ENCODE data around the gene NFATC2. TPM values are rescaled to one million over a fixed set of nuclear protein-coding genes. Genes with fewer than 3 reads are reported as not detected.

The NFATC2 gene
- total RNA-seq, 1 experiment from 2014 or later, result 6.3 TPM

- Histone ChIP-seq H3K27ac (no peak overlapping the region), H3K4me2 (no peak overlapping the region), H4K20me1 (ENCODE audit: insufficient read depth) (no peaks in the 10 kb centered on the region), H3K9me3 (ENCODE audit: insufficient read depth, low read depth) (no peaks in the 10 kb centered on the region), H2AFZ (no peak overlapping the region), H3F3A (ENCODE audit: insufficient read depth, low read depth) (peaks cover 17% of the 10 kb centered on the region; the same call in 1 of the 2 replicates), H3K27me3 (ENCODE audit: insufficient read depth, low read depth) (no peaks in the 10 kb centered on the region), H3K36me3 (ENCODE audit: low read depth) (no peaks in the 10 kb centered on the region), H3K79me2 (ENCODE audit: low read depth) (no peaks in the 10 kb centered on the region), H3K4me3 (no peak overlapping the region), H3K9me2 (ENCODE audit: insufficient read depth) (no peaks in the 10 kb centered on the region), H3K4me1 (replicated peaks; ENCODE audit: insufficient read depth) (peaks cover 17% of the 10 kb centered on the region)
- POLR2A ChIA-PET (ENCODE audit: unreplicated experiment), result no interaction called here
- no peak for TF ChIP-seq EZH2 (IDR thresholded peaks at IDR 0.05; ENCODE audit: low read depth)
- TF ChIP-seq, protein P1, sequence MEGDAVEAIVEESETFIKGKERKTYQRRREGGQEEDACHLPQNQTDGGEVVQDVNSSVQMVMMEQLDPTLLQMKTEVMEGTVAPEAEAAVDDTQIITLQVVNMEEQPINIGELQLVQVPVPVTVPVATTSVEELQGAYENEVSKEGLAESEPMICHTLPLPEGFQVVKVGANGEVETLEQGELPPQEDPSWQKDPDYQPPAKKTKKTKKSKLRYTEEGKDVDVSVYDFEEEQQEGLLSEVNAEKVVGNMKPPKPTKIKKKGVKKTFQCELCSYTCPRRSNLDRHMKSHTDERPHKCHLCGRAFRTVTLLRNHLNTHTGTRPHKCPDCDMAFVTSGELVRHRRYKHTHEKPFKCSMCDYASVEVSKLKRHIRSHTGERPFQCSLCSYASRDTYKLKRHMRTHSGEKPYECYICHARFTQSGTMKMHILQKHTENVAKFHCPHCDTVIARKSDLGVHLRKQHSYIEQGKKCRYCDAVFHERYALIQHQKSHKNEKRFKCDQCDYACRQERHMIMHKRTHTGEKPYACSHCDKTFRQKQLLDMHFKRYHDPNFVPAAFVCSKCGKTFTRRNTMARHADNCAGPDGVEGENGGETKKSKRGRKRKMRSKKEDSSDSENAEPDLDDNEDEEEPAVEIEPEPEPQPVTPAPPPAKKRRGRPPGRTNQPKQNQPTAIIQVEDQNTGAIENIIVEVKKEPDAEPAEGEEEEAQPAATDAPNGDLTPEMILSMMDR (conservative IDR thresholded peaks at IDR 0.05), result no peak
- no TSS peak for BruUV-seq (replicated peaks)
- CTCF ChIA-PET, result no interaction called here
- no peak for DNase-seq
- intact Hi-C loops (cut with micrococcal nuclease; ENCODE audit: unreplicated experiment), result no loop called here
Observed at GRCh38 chr20:51439160-51439689, 103.3 kb downstream of the NFATC2 start.

DNA sequence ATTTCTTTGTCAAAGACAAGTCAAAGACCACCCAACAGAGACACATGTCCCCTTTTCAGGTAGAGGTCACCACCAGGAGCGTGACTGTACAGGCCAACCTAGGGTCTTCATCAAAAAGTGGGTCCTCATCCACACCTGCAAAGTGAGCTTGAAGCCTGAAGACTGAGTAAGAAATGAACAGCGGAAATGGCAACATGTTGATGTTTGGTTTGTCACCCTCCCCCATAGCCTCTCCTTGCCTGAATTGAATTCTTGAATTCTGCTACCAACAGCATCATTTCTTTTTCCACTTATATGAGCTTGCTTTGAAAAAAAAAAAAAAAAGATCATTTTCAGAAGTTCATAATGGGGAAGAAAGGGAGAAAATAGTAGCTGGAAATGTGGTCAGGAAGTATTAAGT, 104.4 kb downstream of the NFATC2 start:
- no peak for DNase-seq
- Histone ChIP-seq H3K27me3 (ENCODE audit: insufficient read depth, low read depth) (no peaks in the 10 kb centered on the region), H3K4me2 (no peak overlapping the region), H3K36me3 (ENCODE audit: low read depth) (no peaks in the 10 kb centered on the region), H3K9me3 (ENCODE audit: insufficient read depth, low read depth) (no peaks in the 10 kb centered on the region), H3K79me2 (ENCODE audit: low read depth) (no peaks in the 10 kb centered on the region), H2AFZ (no peak overlapping the region), H3K4me3 (no peak overlapping the region), H4K20me1 (ENCODE audit: insufficient read depth) (no peaks in the 10 kb centered on the region), H3F3A (ENCODE audit: insufficient read depth, low read depth) (peaks cover 22% of the 10 kb centered on the region; the same call in 1 of the 2 replicates), H3K9me2 (ENCODE audit: insufficient read depth) (no peaks in the 10 kb centered on the region), H3K27ac (no peak overlapping the region), H3K4me1 (replicated peaks; ENCODE audit: insufficient read depth) (peaks cover 23% of the 10 kb centered on the region)
- ChIA-PET CTCF (no interaction called here), POLR2A (ENCODE audit: unreplicated experiment) (no interaction called here)
- no TSS peak for BruUV-seq (replicated peaks)
- intact Hi-C loops (cut with micrococcal nuclease; ENCODE audit: unreplicated experiment), result no loop called here
- no peak for TF ChIP-seq EZH2 (IDR thresholded peaks at IDR 0.05; ENCODE audit: low read depth)
- TF ChIP-seq, protein P1 (conservative IDR thresholded peaks at IDR 0.05), result no peak

- Histone ChIP-seq H3K79me2 (ENCODE audit: low read depth) (no peaks in the 10 kb centered on the region), H3K4me3 (no peak overlapping the region)
- CTCF ChIA-PET, result interaction anchor here (0.6 kb wide), 1 partner anchor 159 kb away, joined by 3 read pairs; no protein-coding TSS in a partner anchor
Observed at GRCh38 chr20:51437182-51437924, 105.2 kb downstream of the NFATC2 start.

More at GRCh38 chr20:51437182-51437924, 105.2 kb downstream of the NFATC2 start:
- Histone ChIP-seq H3K9me2 (ENCODE audit: insufficient read depth) (no peaks in the 10 kb centered on the region), H3K9me3 (ENCODE audit: insufficient read depth, low read depth) (no peaks in the 10 kb centered on the region), H3K4me1 (replicated peaks; ENCODE audit: insufficient read depth) (peaks cover 23% of the 10 kb centered on the region), H3F3A (ENCODE audit: insufficient read depth, low read depth) (peaks cover 22% of the 10 kb centered on the region; the same call in 1 of the 2 replicates), H3K4me2 (no peak overlapping the region), H2AFZ (no peak overlapping the region), H3K27ac (no peak overlapping the region), H3K27me3 (ENCODE audit: insufficient read depth, low read depth) (no peaks in the 10 kb centered on the region), H4K20me1 (ENCODE audit: insufficient read depth) (no peaks in the 10 kb centered on the region), H3K36me3 (ENCODE audit: low read depth) (no peaks in the 10 kb centered on the region)
- BruUV-seq (replicated peaks), result no TSS peak
- intact Hi-C loops (cut with micrococcal nuclease; ENCODE audit: unreplicated experiment), result no loop called here
- POLR2A ChIA-PET (ENCODE audit: unreplicated experiment), result no interaction called here
- TF ChIP-seq, protein P1 (conservative IDR thresholded peaks at IDR 0.05), result no peak
- TF ChIP-seq EZH2 (IDR thresholded peaks at IDR 0.05; ENCODE audit: low read depth), result no peak
- DNase-seq, result no peak

All from PC-9 (cell line).